Activated CD4-positive, alpha-beta T cell treated with anti-CD3 and anti-CD28 coated beads, Interleukin-2, amount 50 U/mL, for 48 hours (primary cell): ENCODE measurements around the gene PAXIP1.

Experiments
- DNase-seq, 2 experiments: peaks; one replicate each; pipeline ENCODE4 v3.0.0-alpha.2; 2020

The PAXIP1 gene

DNA sequence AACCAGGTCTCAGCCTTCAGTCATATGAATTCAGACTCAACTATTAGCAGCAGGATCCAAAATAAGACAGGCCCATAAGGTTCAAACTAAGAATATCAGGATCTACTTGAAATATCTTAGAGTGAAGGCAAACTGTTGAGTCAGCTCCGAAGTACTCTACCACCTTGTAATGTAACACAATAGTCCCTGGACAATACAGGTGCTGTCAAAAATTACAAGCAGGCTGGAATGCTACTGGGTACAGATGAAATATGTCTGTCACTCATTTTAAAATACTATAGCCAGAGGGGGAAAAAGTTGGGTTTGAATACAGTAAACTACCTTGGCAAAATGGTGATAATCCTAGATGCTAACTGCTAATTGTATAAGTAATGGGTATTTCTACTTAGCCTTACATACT lies 6.8 kb downstream of the PAXIP1 start:
- DNase-seq, result no peak

DNA sequence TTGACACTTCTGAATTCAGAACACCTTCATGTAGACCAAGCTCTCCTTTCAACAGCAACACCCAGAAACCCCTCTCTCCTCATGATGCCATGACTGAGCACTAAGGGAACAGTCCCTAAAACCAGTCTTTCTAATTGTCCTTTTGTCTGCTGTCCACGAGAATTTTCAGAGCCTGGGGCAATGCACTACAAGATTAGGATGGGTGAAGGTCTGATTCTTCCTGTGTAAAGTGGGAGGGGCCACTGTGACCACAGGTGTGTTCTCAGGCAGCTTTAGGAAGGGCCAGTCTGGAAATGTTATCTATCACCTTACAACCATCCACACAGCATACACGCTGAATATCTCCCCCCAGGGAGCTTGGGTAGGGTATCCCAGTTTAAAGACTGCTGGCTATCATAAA lies 7.9 kb downstream of the PAXIP1 start:
- DNase-seq, result no peak

DNA sequence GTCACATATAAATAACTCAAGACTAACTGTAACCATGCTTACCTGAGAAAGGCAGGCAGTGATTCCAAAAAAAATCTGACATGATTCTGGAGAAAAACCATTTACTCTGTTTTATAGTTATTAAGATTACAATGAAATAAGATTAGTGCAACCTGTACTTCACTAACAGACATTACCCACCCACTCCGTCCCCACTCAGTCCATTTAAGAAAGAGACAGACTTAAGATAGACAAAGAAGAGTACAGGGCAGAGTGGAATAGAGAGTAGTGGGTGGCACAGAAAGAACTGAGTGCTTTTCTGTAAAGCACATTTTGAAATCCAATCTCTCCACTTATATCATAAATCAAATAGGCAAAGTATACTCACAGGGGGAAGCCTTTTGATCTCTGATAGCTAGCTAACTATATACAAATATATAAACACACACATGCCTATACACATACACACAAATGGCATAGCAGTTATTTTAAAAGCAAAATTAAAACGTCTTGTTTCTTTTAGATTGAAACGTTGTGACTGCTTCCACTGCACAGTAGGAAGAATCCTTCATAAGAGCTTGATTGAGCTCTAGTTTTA lies 11.9 kb downstream of the PAXIP1 start:
- DNase-seq, result no peak

DNA sequence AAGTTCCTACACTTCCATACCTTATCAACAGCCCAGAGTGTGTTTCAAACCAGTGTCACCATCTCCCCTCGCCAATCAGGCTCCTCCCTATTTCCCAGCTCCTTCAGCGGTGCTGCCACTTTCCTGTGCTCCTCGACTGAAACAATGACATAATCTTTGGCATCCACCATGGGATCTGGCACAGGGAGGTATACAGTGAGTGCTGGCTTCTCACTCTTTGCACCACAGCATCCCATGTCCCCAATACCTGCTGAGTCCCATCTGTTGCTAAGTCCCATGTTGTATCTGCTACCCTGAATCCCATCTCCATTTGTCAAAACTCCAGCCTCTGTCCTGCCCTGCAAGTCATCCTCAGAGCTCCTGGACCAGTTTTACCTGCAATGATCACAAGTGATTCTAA lies 15.4 kb downstream of the PAXIP1 start:
- DNase-seq, result no peak

DNA sequence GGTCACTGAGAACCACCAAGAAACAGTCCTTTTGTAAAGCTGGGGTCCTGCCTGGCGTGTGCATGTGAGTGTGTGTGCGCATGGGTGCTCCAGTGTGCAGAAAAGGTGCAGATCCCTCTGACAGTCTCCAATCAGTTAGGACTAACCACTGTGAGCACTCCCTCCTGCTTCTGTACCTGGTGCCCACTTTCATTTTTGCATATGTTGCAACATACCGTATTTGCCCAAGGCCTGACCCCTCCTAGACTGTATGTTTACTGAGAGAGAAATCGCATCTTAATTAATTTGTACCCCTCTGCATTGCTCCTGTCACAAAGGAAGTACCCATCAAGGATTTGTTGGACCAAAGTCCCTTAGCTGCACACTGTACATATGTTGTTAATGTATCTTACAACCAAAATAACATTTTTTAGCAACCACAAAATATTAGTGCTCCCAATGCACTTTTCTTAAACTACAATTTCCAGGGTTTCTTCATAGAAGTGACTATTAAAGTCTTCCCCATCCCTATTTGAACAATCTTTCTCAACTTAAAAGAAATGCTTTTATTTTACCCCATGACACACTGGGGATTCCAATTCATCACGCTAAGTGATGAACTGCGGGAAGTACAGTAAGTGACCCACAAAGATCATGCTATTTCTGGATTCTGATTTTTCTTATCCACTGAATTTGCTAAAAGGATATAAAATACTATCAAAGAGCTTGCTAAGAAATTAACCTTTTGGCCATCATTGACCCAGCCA lies 16.6 kb downstream of the PAXIP1 start:
- no peak for DNase-seq

DNA sequence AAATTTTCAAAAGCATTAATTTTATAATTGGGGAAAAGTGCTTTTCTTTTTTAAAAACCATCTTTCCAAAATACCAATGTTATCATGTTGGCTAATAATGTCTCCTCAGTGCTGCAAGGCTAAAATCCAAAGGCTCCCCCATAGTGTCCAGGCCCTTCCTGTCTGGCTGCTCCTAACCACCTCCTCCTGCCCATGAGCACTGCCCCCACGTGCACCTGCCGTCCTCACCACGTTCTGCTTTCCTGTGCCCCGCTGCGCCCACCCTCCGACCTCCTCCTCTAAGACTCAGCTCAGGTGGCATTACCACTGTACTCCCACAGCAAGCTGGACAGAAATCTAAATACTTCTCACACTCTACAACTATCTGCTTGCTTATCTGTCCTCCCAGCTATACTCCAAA lies 17.7 kb downstream of the PAXIP1 start:
- DNase-seq, result no peak

DNA sequence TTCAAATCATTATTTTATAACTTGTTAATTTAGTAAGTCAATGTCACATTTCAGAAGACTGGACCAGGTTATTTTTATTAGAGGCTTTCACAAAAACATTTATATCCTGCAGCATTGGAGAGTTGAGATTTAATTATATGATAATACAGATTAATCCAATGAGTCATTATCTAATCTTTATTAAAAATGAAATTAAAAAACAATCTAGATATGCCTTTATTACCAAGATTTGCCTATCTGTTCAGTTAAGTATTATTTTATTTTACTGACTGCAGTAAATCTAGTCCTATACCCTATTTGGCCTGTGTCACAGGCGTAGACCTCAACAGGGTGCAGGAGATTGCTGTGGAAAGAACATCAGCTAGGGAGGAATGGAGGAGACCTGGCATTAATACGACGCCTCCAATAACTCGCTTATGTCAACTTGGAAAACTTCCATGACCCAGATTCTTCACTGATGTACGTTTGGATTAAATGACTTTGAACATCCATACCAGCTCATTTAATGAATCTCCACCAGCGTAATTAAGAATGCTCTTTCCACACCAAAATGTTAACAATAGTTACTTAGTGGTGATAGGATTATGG lies 18.2 kb downstream of the PAXIP1 start:
- DNase-seq, result no peak

DNA sequence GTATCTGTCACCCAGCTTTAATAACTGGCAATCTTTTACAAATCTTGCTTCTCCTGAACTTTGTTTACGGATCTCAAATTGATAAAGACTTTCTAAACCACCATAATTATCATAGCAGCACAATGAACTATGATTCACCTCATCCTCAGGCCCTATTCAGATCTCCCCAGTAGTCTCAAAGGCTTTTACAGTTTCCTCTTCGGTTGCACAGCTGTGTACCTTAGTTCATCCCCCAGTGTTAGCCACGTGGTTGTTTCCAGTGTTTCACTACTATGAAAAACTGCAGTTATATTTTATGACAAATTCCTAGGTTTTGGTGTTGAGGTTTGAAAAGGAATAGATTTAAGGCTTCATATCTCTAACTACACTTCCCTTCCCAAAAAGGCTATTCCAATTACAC lies 24.9 kb downstream of the PAXIP1 start:
- no peak for DNase-seq

DNA sequence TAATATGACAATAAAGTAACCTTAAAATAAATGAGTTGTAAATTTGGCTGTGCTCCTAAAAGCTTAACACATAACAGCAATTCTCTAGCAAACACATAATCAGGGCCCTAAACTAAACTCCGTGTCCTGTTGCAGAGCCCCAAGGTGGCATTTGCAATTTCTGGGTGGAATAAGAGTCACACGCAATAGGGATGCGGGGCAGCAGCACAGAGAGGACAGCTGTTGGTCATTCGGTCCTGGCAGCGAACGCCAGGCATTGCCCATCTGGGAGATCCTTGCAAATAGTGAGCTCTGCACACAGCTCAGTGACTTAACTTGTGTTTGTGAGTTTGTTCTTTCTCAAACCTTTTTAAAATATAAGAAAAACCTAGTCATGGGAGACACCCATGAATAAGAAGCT lies 25.7 kb downstream of the PAXIP1 start:
- no peak for DNase-seq

DNA sequence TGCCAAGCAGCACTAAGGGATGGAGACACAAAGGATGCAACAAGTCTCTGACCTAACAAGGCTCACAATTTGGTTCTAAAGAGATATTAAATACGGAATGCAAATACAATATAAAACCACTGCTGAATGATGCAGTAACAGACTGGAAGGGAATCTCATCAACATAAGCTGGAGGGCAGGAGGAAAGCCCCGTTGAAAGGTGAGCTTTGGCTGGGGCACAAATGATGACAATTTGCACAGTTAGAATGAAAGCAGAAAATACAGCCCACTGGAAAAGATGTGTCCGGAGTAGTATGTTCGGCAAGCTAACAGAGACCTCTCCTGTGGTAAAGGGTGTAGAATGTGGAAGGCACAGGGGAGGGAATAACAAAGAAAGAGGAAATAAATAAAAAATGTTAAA lies 26.1 kb downstream of the PAXIP1 start:
- DNase-seq, result no peak

DNA sequence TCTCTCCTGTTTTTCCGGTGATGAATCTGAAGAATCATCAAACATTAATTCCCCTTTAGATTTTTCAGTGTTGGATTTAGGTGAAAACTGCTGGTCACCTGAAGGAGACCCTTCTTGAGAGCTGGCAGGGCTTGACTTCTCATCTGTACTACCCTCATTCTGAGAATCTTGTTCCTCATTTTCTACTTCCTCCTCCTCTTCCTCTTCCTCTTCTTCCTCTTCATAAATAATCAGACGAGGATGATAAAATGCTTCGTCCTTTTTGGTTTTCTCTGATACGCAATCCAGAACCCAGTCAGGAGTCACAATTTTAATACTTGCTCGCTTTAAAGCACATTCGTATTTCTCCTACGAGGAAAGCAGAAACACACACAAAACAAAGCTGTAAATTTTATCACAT lies 26.9 kb downstream of the PAXIP1 start:
- no peak for DNase-seq

DNA sequence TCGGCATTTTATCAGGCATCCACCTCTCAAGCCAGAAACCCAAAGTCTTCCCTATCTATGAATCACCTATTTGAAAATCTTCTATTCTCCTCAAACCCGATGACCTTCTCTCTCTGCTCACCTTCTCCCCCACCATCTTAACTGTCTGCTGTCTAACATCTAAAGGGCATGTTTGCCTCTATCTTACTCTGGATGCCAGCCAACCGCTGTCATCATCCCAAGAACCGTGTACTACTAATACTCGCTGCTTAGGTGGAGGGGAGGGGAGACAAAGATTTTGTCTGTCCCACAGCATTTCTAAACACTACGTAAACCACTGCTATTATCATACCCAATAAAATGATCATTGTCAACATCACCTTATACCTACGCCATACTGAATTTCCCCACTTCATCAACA lies 29.5 kb downstream of the PAXIP1 start:
- DNase-seq, result no peak

DNA sequence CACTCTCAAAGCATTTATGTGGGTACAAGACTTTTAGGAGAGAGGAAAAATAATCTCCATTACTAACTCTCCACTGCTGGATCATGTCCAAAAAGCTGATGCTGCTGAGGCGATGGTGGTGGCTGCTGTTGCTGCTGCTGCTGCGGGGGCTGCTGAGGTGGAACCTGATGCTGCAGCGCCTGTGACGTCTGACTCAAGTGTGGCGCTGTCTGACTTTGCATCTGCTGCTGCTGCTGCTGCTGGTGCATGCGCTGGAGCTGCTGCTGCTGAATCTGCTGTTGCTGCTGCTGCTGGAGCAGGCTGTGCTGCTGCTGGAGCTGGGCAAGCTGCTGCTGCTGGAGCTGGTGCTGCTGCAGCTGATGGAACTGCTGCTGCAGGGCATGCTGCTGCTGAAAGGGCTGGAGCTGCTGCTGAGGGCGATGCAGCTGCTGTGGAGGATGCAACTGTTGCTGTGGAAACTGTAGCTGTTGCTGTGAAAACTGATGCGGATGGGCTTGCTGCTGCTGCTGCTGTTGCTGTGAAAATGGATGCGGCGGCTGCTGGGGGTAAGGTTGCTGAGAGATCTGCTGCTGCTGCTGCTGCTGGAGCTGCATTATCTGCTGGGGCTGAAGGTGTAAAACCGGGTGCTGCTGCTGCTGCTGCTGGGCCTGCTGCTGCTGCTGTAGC lies 34.5 kb downstream of the PAXIP1 start:
- no peak for DNase-seq

DNA sequence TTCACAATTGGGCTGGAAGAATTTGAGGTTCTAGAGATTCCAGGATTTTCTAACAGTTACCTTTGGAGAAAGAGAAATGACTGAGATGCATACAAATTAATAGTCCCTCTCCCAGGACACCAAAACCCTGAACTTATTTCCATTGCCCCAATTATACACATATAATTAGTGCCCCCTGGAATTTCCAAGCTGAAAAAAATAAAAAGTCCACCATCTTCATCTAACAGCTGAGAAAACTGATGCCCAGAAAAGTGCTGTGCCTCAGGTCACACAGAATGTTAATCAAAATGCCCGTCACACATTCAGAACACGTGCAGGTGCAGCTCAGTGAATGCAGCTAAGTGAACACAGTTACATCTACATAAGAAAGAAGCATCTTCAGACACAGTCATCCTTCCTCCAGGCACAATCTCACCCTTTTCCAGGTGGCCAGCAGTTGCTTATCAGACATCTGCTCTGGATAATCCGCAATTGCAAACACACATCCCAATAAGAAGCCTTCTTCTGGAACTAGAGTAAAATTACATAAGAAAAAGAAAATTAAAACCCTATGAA lies 35.4 kb downstream of the PAXIP1 start:
- no peak for DNase-seq

DNA sequence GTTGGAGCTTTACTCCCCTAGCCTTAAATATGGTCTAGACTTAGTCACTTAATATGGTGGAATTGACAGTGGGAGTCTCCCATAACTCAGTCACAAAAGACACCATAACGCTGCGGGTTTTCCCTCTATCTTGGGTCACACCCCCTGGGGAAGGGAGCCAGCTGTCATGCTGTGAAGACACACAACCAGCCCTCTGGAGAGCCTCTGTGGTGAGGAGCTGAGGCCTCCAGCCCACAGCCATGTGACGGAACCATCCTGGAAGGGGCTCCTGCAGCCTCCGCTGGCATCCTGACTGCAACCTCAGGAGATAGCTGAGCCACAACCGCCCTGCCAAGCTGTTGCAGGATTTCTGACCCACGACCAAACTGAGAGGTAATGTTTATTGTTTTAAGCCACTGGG lies 37.9 kb downstream of the PAXIP1 start:
- no peak for DNase-seq

DNA sequence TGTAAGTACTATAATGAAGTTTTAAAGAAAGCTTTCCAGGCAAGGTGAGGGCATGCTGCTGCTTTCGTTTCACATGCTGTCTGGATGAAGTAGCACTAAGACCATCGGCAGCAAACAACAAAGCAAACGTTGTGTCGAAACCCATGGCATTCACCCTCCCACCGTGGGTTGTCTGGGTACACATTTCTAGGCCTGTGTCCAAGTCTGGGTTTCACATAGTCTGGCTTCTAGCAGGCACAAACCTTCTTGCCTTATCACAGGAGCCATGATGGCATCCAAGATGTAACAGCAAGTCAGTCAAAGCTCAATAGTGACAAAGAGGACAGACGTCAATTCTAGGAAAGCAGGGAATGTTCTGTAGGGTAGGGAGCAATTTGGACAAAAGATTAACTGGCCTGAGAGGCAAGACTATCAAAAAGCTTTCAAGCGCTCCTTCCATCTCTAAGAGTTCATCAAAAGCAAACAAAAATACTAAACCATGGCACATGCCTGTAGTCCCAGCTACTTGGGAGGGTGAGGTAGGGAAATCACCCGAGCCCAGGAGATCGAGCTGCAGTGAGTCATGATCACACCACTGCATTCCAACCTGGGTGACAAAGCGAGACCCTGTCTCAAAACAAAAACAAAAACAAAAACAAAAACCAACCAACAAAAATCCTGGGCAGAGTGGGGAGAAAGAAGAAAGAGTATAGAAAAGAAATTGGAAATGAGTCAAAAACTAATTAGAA lies 42.7 kb downstream of the PAXIP1 start:
- DNase-seq, result no peak

DNA sequence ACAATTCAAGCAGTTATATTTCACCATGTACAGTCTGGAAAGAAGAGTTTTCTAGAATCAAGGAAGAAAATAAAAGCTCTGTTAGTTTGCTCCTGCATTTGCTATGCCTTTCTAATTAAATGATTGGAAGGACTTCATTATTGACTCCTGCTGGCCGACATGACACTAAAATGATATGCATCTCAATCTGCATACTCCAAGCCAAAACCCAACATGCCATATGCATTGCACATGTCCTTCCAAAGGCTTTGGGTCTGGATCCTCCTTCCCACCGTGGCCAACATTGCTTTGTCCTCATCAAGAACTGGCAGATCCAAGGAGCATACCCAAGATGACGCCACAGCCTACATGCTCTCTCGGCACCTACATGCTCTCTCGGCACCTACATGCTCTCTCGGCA lies 46.5 kb downstream of the PAXIP1 start:
- DNase-seq, result no peak

DNA sequence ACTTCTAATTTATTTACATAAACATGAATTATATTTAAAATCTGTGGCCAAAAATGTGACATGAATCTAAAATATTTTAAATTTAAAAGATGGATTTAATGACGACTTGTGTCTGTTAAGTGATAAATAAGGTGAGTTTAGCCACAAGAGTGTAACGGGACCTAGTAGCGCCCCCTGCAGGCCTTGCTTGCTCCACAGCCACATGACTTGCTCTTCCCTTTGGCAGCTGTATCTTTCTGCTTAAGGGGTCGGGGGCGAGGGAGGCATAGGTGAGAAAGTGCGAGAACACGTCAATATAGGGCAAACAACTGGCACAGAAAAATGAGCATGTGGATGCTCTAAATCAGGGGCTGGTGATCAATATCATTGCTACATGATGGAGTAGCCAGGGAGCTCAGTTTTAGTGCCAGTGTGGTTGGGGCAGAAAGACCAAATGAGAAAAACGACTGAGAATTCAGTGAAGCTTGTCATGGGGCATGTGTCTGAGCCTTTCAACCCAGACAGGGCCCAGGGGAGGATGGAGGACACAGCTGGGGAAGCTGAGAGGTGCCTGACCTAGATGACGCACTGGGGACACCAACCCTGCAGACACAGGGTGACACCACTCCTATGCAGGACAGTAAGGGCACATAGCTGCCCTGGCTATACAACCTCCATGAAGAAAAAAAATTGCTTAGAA lies 49.8 kb downstream of the PAXIP1 start:
- peak; percentile 79 to 80 for DNase-seq

DNA sequence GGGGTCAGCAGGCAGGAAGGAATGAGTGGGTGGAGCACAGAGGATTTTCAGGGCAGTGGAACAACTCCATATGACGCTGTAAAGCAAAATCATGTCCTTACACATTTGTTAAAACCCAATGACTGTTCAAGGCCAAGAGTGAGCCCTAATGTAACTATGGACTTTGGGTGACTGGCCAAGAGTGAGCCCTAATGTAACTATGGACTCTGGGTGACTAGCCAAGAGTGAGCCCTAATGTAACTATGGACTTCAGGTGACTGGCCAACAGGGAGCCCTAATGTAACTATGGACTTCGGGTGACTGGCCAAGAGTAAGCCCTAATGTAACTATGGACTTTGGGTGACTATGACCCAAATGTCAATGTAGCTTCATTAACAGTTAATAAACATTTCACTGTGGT lies 52.0 kb downstream of the PAXIP1 start:
- no peak for DNase-seq

DNA sequence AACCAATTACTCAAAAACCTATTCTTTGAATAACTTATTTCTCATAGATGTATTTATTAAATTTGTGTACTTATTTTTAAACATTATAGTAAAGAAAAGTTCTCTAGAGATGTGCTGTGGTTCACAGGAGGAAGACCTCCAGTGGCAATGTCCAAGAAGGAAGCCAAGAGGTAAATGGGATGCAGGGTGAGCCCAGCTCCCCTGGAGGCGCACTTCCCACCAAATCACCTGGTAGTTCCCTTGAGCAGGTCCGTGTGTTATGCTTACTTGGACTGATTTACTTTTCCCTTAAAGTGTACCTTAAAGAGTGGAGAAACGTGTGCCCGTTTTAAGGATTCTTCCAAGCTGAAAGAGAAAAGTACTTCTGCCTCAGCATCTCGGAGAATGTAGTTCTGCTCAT lies 55.3 kb downstream of the PAXIP1 start:
- DNase-seq, result no peak

DNA sequence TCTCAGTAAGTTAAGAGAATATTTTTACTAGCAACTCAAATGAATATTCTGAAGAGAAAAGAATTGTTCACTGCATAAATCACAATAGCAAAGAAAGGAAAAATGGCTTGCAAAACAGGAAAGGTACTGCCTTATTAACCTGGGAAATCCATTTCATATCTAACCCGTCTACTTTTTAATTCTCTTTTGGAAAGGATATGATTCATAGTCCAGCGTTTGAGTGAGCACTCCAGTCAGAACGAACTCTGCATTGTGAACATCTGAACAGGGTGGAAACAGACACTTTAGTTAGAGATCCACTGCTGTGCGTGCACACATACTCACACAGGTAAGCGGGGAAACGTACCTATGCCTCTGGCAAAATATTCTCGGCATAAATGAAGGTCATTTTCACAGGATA lies 56.8 kb downstream of the PAXIP1 start:
- DNase-seq, result no peak

DNA sequence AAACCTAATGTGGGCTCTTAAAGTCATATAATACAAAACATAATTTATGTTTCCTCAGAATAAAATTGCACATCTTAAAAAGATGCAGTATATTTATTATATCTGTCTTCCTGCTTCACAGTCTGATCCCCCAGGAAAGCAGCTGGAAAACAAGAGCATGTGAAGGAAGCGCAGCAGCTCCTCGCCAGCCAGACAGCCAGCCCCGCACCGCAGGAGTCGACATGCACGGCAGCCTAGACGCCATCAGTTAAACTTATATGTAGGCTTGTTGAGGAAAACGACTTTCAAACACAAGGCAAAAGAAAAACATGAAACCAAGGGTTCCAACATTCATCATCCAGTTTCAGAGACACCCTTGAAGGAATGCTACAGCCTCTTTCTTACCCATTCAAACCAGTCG lies 59.0 kb downstream of the PAXIP1 start:
- DNase-seq, result no peak

DNA sequence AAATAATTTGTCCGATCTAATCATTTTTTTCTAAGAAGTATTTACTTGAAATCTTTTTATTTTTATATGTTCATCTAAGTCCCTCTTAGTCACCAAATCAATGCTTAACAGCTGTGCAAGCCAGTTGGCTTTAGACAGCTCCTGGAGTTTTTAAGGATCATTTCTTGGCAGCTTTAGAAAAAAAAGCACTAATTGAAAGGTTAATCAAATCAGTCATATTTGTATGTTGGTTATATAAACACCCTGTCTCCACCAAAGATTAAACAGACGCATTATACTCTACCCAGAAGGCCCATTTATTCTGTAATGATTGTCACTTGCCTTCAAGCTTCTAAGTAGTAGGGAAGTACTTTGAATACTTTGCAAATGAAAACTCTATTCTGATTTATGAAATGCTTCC lies 60.2 kb downstream of the PAXIP1 start:
- no peak for DNase-seq
